SW480 (cell line): ENCODE measurements around the gene IFNAR2.
"Not testable (repeated sequence)": the region's sequence is repeated elsewhere in the genome, so short reads cannot be mapped to it uniquely, and the experiment has no call there.

Experiments used
- DNase-seq: peaks from one replicate; pipeline ENCODE4 v3.0.0-alpha.2; 2016; ENCODE audit warnings: low spot score

The IFNAR2 gene

DNA sequence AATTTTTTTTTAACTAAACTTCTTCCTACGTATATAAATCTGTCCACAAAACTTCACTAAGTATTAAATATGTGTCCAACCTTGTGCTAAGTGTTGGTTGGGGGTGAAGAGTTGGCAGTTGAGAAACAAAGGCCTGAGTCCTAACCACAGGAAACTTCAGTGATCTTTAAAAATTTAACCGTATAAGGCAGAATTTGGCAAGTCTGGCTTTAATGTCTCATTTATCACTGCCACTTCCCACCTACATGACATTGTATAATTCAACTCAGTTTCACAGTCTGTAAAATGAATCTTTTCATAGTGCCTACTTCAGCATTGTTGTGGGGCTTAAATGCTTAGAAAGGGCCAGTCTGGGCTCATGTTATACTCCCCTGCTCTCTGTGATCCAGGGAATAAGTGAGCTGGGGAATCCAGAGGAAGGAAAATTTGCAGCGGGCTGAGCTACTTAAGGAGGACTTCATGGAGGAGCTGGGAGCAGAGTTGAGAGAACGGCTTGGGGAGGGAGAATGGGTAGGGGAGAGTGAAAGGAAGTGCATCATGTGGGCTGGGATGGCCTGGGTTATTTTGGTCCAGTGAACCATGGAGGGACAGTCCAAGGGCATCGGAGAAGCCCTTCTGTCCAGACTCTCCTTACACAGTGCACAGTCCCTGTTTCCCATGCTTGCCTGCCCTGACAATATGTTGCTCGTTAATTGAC, 14.5 kb downstream of the IFNAR2 start:
- no peak for DNase-seq

DNA sequence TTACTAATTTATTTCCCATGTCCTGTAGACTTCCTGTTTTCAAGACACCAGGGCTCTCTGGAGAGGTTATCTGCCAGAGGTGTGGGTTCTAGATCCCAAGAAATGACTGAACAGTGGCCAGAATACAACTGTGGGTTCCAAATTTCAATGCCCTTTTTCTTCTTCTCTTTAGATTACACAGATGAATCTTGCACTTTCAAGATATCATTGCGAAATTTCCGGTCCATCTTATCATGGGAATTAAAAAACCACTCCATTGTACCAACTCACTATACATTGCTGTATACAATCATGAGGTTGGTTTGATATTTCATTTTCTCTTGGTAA, 15.0 kb downstream of the IFNAR2 start:
- no peak for DNase-seq

- DNase-seq: no peak
Observed at GRCh38 chr21:33245289-33245918, 15.7 kb downstream of the IFNAR2 start.

DNA sequence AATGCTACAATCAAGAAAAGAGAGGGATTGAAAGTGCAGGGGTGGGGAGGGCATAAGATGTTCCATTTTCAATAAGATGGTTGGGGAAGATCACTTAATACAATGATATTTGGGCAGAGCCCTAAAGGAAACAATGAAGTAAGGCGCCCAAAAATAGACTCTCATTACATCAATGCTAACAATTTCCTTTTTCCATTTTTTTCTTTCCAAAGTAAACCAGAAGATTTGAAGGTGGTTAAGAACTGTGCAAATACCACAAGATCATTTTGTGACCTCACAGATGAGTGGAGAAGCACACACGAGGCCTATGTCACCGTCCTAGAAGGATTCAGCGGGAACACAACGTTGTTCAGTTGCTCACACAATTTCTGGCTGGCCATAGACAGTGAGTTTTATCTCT, 16.8 kb downstream of the IFNAR2 start:
- no peak for DNase-seq

DNA sequence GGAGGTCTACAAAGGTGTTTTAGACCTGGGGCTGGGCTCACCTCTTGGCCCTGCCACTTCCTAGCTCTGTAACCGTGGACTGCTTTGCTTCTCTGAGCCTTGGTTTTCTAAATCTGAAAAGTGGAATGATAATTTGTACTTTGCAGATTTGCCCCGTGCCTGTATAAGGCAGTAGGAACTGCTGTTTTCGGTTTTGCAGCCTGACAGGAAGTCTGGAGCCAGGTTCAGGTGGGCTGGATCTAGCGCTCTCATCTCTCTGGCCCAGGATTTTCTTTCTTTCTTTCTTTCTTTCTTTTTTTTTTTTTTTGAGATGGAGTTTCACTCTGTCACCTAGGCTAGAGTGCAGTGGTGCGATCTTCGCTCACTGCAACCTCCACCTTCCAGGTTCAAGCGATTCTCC, 17.2 kb downstream of the IFNAR2 start:
- no peak for DNase-seq

- no peak for DNase-seq
Observed at GRCh38 chr21:33247599-33247998, 17.9 kb downstream of the IFNAR2 start.

DNA sequence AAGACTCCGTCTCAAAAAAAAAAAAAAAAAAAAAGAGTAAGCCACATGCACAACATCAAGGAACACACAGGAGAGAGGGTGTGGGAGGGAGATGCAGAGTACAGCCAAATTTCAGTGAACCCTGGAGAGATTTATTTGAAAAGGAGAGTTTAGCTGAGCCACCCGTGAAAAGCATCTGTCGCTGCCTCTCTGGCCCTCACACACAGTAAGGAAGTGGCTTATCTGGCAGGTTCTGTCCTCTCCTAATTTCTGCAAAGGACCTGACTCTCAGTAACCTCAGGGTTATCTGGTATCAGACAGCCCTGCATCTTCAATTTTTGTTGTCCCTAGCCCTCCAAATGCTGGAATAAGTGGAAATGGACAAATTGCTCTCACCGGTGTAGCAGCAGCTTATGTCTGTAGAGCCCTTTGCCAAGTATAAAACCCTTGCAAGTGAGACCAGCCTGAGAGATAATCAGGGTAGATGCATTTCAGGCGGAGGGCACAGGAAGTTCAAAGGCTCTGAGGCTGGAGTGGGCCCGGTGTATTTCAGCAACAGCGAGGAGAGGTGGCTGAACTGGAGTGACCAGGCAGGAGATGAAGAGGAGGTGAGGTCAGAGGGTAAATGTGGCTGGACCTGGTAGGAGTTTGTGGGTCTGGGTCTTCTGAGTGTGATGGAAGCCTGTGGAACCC, 19.7 kb downstream of the IFNAR2 start:
- DNase-seq: no peak

DNA sequence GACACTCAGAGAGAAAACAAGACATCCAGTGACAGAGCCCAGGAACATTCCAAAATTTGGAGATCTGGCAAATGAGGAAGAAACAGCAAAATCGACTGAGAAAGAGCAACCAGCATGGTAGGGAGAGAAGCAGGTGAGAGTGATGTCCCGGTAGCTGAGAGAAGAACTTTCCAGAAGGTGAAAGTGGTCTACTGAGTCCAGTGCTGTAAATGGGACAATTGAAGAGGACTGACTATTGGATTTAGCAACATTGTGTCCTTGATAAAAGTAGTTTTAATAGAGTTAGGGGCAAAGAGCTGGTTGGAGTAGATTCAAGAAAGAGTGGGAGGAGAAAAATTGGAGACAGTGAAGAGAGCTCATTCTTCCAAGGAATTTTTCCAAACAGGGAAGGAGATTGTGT, 21.4 kb downstream of the IFNAR2 start:
- DNase-seq: no peak

DNA sequence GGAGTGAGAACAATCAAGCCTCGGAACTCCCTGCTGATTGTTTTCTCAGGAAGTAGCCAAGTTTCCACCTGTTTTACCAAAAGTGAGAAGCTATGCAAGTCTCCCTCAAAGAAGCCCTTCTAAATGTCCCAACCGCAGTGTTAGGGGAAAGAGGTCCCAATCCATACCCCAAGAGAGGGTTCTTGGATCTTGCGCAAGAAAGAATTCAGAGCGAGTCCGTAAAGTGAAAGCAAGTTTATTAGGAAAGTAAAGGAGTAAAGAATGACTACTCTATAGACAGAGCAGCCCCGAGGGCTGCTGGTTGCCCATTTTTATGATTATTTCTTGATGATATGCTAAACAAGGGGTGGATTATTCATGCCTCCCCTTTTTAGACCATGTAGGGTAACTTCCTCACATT, 23.6 kb downstream of the IFNAR2 start:
- not testable (repeated sequence) for DNase-seq

DNA sequence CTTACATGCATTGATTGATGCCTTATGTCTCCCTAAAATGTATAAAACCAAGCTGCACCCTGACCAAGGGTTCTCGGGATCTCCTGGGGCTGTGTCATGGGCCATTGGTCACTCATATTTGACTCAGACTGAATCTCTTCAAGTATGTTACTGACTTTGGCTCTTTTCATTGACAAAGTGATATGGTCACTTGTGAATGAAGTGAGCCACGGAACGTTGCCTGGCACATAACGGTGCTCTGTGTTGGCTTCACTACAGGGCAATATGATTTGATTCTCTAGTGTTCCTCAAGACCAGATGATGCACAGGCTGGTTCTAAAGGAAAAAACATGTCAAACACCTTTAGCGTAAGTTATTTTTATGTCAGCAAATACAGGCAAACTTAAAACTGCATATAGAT, 25.0 kb downstream of the IFNAR2 start:
- no peak for DNase-seq

- no peak for DNase-seq
Observed at GRCh38 chr21:33255404-33255803, 25.7 kb downstream of the IFNAR2 start.

GRCh38 chr21:33256019-33256418, 26.3 kb downstream of the IFNAR2 start:
- DNase-seq: no peak

- no peak for DNase-seq
Observed at GRCh38 chr21:33257094-33257803, 27.5 kb downstream of the IFNAR2 start.

DNA sequence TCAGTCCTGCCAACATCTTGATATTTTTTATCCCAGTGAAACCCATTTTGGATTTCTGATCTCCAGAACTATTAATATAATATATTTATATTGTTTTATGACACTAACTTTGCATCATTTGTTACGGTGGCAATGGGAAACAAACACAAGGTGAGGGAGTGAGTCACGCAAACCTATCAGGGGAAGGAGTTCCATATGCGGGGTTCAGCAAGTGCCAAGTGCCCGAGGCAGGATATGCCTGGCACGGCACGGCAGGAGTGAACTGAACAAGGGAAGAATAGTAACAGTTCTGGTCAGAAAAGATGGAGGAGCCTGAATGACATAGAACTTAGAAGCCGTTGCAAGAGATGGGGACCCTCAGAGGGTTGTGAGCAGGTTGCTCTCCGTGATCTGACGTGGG, 28.7 kb downstream of the IFNAR2 start:
- DNase-seq: no peak

GRCh38 chr21:33259428-33259827, 29.7 kb downstream of the IFNAR2 start:
- no peak for DNase-seq

DNA sequence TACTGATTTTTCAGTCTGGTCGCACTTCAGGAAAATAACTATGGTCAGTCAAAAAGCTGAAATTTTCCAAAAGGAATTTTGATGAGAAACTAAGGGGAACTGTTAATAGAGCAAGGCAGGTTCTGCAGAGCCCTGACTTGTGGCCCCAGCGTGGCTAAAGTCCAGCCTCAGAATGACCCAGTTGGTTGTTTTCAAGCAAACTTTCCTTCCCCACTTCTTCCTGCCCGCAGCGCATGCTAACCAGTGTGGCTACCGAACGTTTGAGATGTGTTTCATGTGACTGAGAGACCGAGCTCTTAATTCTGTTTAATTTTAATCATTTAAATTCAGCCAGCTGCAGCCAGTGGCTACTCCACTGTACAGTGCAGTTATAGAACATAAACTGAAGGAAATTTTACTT, 30.3 kb downstream of the IFNAR2 start:
- no peak for DNase-seq

- no peak for DNase-seq
Observed at GRCh38 chr21:33261635-33262034, 31.9 kb downstream of the IFNAR2 start.

DNA sequence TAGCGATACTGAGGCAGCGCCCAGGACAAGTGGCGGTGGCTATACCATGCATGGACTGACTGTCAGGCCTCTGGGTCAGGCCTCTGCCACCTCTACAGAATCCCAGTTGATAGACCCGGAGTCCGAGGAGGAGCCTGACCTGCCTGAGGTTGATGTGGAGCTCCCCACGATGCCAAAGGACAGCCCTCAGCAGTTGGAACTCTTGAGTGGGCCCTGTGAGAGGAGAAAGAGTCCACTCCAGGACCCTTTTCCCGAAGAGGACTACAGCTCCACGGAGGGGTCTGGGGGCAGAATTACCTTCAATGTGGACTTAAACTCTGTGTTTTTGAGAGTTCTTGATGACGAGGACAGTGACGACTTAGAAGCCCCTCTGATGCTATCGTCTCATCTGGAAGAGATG, 33.2 kb downstream of the IFNAR2 start:
- DNase-seq: no peak

DNA sequence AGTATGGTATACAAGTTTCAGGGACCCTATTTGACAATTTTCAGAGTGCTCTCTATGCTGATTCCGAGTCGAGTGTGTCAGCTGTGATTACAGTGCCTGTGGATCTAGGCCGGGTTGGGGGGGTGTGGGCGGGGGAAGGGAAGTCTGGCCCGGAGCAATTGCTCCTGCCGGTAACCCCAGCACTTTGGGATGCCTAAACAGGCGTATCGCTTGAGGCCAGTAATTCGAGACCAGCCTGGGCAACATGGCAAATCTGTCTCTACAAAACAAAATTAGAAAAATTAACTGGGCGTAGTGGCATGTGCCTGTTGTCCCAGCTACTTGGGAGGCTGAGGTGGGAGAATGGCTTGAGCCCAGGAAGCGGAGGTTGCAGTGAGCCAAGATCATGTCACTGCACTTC, 34.8 kb downstream of the IFNAR2 start:
- no peak for DNase-seq

- DNase-seq: peak; percentile 56
Observed at GRCh38 chr21:33265664-33266049, 35.9 kb downstream of the IFNAR2 start.

DNA sequence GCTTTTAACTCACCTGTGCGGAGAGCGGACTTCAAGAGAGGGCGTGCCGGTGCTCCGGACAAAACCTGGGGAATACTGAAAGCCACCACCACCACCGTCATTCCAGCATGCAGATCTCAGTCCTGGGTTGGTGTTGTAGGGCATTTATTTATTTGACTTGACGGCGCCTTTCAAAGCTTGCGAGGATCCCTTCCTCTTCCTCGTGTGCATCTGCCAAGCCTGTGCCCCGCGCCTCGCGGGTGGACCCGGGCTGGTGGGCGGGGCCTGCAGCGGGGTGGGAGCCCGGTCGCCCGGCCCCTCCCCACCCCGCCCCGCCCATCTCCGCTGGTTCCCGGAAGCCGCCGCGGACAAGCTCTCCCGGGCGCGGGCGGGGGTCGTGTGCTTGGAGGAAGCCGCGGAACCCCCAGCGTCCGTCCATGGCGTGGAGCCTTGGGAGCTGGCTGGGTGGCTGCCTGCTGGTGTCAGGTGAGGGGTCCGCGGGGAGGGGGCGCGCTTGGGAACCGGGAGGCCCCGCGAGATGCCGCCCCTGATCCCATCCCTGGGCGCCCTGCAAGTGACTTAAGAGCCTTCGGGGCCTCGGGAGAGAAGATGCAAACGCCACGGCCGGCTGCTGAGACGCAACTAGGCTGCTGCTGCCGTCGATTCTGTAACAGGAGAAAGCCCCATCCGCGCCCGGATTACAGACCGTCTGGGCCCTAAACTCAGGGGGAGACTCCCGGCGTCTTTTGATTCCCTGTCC, 36.5 kb downstream of the IFNAR2 start, which contains the start of gene IL10RB:
Gene IL10RB (plus strand): TSS at position 318 of the 739 bp plus-strand sequence. CDS start 99 bp downstream, at position 417.
- DNase-seq: peak; percentile 60

DNA sequence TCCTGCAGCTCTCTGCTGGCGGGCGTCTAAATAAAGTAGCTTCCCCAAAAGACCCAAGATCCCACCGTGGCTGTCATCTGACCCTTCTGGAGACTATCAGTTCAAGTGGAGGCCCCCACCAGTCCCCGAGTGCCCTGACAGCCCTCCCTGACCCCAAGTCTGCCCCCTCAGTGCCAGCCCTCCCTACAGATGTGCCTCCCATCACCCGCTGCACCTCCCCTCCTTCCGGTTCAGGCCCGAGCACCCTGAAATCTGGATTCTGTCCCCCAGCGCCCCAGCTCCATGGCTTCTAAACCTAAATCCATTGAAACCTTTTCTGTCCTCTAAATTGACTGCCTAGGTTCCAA, 37.0 kb downstream of the IFNAR2 start:
- no peak for DNase-seq
